Stimulated activated naive CD8-positive, alpha-beta T cell treated with anti-CD3 and anti-CD28 coated beads, Interleukin-15, Interleukin-2, amounts not matched to agents 100 ng/mL and 50 ng/mL, for 24 hours (primary cell): Measurements from ENCODE around the gene PIP5K1B.

Experiments
- H3K27ac Mint-ChIP-seq: one replicate; pipeline ENCODE4 v1.8.0; 2021; ENCODE audit warnings: mild to moderate bottlenecking, mixed read lengths
- H3K27me3 Mint-ChIP-seq: one replicate; pipeline ENCODE4 v1.8.0; 2021; ENCODE audit warnings: mixed read lengths
- H3K36me3 Mint-ChIP-seq: one replicate; pipeline ENCODE4 v1.8.0; 2021; ENCODE audit warnings: low read depth, mixed read lengths
- H3K4me1 Mint-ChIP-seq: one replicate; pipeline ENCODE4 v1.8.0; 2021; ENCODE audit warnings: low read depth, mixed read lengths
- H3K4me3 Mint-ChIP-seq: one replicate; pipeline ENCODE4 v1.8.0; 2021; ENCODE audit warnings: mild to moderate bottlenecking, mixed read lengths
- H3K9me3 Mint-ChIP-seq: one replicate; pipeline ENCODE4 v1.8.0; 2021; ENCODE audit warnings: mixed read lengths

Gene PIP5K1B

DNA sequence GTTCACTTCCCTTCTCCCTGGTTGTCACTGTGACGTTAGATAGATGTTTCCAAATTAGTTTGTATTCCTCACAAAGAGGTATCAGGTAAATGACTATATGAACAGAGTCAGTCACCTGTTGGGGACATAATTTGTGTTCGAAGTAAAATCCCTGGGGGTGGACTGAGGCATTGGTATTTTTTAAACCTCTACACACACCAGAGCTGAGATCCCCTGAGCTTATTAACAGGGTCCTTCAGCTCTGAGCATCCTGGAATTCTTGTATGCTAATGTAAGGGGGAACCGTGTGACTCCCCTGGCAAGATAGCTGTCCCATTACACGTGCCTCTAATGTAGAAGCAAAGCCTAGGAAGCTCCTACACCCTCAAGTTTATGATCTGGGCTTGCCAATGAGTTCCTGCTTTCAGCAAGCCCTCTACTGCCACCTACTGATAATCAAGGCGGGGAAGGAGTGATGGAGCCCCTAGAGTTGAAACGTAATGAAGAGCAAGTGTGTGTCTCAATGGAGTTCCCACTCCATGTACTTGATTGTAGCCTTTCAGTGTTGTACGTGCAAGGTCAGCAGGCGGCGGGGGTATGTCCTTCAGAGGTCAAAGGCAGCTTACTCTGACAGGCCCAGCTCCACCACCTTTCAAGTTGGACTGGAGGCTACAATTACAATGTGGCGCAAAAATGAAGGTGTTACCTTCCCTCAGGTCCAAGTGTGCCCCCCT, 294.5 kb downstream of the PIP5K1B start:
- H3K4me3 Mint-ChIP-seq: no peak overlapping the region
- no peak overlapping the region for H3K27ac Mint-ChIP-seq
- no peaks in the 10 kb centered on the region for H3K36me3 Mint-ChIP-seq
- H3K27me3 Mint-ChIP-seq: no peaks in the 10 kb centered on the region
- no peaks in the 10 kb centered on the region for H3K9me3 Mint-ChIP-seq
- H3K4me1 Mint-ChIP-seq: peaks cover 25% of the 10 kb centered on the region

DNA sequence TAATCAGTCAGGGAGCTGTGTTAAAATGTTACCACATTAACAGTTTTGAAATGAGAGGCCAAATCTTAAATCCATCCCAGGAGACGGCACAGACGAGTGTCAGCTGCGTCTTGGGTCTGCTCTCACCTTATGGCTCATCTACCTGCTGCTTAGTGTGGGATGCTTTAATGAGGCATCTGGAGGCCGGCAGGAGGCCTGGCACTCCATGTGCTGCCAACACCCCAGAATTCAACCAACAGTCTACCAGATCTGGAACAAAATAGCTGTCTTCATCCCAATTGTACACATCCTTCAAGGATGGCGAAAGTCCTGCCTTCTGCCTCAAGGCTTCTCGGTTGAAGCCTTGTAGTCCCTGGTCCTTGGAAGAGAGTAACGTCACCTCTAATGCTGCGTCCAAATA, 296.9 kb downstream of the PIP5K1B start:
- no peak overlapping the region for H3K27ac Mint-ChIP-seq

DNA sequence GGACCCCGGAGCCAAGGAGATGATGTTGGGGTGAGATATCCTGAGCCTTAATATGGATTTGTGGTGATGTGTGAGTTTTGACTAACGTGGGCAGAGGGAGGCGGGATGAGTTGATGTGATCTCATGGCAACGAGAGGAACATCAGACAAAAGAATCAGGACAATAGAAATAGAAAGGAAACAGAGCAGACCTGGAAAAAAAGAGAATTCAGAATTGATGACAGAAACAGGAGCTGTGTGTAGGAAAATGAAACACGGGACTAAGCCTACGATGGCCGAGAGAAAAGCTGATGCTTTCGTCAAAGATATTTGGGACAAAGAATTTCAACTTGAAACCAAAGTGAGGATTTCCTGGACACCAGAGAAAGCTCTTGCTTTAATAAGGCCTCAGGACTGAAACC, 298.0 kb downstream of the PIP5K1B start:
- Mint-ChIP-seq H3K4me1 (peaks cover 11% of the 10 kb centered on the region), H3K36me3 (no peaks in the 10 kb centered on the region), H3K27ac (no peak overlapping the region), H3K4me3 (no peak overlapping the region), H3K9me3 (no peaks in the 10 kb centered on the region), H3K27me3 (no peaks in the 10 kb centered on the region)

More for the DNA sequence above, 296.9 kb downstream of the PIP5K1B start:
- Mint-ChIP-seq H3K4me3 (no peak overlapping the region), H3K9me3 (no peaks in the 10 kb centered on the region), H3K27me3 (no peaks in the 10 kb centered on the region), H3K36me3 (no peaks in the 10 kb centered on the region), H3K4me1 (peaks cover 11% of the 10 kb centered on the region)

DNA sequence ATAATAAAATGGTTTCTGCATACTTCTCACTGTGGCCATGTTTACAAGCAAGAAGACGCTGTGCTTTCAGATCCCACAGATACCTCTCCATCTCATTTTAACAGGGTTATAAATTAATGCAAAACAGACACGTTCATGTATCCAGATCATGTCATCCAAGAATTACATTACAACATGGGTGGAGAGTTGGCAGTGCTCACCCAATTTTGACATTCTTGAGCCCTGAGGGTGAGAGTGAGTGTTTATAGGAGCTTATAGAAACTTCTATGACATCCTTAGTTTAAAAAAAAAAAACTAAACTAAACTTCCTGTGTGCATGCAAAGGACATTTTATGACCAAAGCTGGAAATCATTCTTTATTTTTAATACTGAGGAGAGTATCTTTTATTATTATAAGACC, 299.8 kb downstream of the PIP5K1B start:
- Mint-ChIP-seq H3K27me3 (no peaks in the 10 kb centered on the region), H3K9me3 (no peaks in the 10 kb centered on the region), H3K36me3 (no peaks in the 10 kb centered on the region), H3K4me3 (no peak overlapping the region), H3K27ac (no peak overlapping the region), H3K4me1 (no peaks in the 10 kb centered on the region)

DNA sequence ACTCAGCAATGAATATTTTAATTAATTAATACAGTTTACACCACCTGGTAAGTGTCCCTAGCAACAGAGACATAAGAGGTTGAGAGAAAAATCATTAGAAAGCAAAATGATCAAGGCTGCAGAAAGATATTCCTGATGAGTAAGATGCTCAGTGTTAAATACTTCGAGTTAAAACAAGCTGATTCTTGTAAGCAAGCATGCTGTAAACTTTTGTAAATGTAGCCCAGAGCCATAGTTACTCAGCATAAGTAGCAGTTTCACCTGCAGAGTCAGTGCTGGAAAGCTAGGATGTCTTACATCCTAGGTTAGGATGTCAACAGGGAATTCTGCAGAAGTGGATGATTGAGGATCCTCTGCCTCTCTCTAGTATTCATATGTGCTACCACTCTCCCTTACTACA, 304.7 kb downstream of the PIP5K1B start:
- Mint-ChIP-seq H3K9me3 (no peaks in the 10 kb centered on the region), H3K4me1 (peaks cover 8% of the 10 kb centered on the region), H3K36me3 (no peaks in the 10 kb centered on the region), H3K4me3 (no peak overlapping the region), H3K27me3 (peaks cover 11% of the 10 kb centered on the region), H3K27ac (no peak overlapping the region)

DNA sequence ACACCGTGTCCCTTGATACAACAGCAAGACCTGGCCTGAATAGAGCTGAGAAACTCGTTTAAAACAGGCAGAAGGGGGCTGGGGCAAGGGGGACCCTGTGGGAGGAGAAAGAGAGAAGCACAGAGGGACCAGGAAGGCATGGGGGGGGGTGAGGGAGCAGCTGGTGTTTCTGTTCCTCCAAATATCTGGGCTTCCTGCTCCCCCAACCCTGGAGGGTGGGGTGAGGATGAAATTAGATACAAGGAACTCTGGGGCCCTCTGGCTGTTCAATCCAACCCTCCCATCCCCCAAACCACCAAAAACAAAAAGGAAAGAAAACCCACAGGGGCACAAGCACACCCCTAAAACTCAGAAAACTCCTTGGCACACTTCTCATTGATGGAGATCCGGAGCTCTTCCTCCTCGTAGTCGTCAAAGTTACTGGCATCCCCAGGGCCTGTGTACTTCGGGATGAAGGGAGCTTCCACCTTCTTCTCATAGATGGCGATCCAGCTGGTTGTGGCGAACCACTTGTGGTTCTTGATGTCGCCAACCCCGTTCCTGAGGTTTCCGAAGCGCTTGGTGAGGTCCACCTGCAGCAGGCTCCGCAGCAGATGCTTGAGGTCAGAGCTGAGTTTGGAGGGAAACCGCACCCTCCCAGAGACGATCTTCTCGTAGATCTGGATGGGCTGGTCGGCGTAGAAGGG, 307.8 kb downstream of the PIP5K1B start:
- Mint-ChIP-seq H3K4me3 (no peak overlapping the region), H3K27ac (no peak overlapping the region), H3K9me3 (no peaks in the 10 kb centered on the region), H3K36me3 (no peaks in the 10 kb centered on the region), H3K27me3 (peaks cover 11% of the 10 kb centered on the region), H3K4me1 (peaks cover 8% of the 10 kb centered on the region)

DNA sequence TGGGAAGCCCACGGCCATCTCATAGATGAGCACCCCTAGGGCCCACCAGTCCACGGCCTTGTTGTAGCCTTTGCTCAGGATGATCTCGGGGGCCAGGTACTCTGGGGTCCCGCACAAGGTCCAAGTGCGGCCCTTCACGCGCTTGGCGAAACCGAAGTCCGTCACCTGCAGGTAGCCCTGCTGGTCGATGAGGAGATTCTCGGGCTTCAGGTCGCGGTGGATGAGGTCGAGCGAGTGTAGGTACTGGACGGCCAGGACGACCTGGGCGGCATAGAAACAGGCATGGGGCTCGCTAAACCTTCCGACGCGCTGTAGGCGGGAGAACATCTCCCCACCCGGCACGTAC, 308.3 kb downstream of the PIP5K1B start:
- Mint-ChIP-seq H3K4me1 (peaks cover 9% of the 10 kb centered on the region), H3K4me3 (no peak overlapping the region)

DNA sequence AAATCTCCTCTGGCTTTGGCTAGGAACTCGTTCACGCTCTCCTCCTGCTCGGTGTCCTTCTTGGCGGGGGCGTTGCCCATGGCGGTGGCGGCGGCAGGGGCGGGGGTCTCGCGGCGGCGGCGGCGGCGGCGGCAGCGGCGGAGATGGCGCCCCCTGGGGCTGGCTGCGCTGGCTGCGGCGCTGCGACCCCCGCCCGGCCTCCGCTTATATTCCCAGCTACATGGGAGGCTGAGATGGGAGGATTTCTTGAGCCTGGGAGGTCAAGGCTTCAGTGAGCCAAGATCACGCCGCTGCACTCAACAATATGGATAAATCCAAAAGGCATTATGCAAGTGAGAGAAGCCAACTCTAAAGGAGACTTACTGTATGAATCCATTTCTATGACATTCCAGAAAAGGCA, 309.0 kb downstream of the PIP5K1B start, which contains the start of gene PRKACG:
PRKACG (minus strand) TSS at position 101 of the 400 bp plus-strand sequence; CDS start at position 80, 21 bp downstream.
- H3K9me3 Mint-ChIP-seq: no peaks in the 10 kb centered on the region
- H3K36me3 Mint-ChIP-seq: no peaks in the 10 kb centered on the region
- H3K27ac Mint-ChIP-seq: no peak within 1 kb of the TSS
- no peak within 1 kb of the TSS for H3K4me3 Mint-ChIP-seq
- peaks cover 11% of the 10 kb centered on the region for H3K27me3 Mint-ChIP-seq
- peaks cover 15% of the 10 kb centered on the region for H3K4me1 Mint-ChIP-seq

More for the DNA sequence above, 308.3 kb downstream of the PIP5K1B start:
- Mint-ChIP-seq H3K27ac (no peak overlapping the region), H3K27me3 (peaks cover 11% of the 10 kb centered on the region), H3K9me3 (no peaks in the 10 kb centered on the region), H3K36me3 (no peaks in the 10 kb centered on the region)

DNA sequence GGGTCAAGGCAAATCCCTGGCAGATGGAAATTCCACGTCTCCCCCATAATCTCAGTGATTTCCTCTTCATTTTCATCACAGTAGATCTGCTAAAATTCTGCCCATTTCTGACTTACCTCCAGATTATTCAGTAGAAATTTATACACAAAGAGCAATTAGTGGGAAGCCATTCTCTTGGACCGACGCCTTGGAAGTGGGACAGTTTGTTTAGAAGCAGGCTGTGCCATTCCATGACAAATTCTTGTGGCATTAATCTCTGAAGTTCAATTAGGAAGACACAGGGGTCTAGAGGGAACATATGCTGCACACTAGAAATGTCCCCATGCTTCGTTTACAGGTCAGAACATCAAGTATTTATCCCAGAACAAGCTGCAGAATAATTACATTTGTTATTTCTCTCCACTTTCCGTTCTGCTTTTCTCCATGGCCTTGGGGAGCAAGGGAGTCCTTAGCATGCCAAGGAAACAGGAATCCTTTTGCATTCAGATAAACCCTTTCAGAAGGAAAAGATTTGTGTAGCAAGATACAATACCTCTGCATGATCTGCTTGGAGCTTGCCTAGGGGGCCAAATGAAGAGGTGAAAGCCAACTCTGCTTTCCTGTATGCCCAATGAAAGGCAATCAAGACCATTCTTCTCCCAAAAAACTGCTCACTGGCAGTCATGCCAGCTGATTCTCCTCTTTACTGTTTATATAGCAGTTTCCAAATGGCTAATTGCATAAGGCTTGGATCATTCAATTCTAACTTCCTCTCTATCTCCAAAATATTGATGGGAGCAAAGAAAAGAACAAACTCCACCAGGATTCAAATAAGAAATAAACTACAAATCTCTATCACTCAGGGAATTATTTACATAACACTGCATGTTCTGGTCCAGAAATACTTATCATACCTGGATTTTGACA, 311.4 kb downstream of the PIP5K1B start:
- Mint-ChIP-seq H3K27me3 (peaks cover 11% of the 10 kb centered on the region), H3K27ac (no peak overlapping the region), H3K9me3 (no peaks in the 10 kb centered on the region), H3K4me1 (peaks cover 30% of the 10 kb centered on the region), H3K4me3 (no peak overlapping the region), H3K36me3 (no peaks in the 10 kb centered on the region)

DNA sequence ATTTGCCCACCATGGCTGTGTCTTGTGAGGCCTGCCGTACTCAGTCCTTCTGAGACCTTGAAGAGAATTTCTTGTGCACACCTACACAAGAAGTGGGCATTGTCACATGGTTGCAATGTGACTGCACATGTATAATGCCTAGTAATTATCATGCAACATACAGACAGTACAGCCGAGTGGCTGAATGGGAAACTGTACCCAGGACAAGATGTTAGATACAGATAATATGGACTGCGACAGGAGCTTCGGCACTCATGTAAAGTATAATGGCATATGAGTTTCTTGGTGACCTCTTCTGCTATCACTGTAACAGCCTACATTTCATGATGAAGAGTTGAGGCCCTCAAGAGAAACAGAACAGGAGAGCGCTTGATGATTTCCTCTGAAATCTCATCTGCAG, 313.7 kb downstream of the PIP5K1B start:
- Mint-ChIP-seq H3K4me1 (peaks cover 22% of the 10 kb centered on the region), H3K27me3 (peaks cover 4% of the 10 kb centered on the region), H3K4me3 (no peak overlapping the region), H3K9me3 (no peaks in the 10 kb centered on the region), H3K27ac (no peak overlapping the region), H3K36me3 (no peaks in the 10 kb centered on the region)

DNA sequence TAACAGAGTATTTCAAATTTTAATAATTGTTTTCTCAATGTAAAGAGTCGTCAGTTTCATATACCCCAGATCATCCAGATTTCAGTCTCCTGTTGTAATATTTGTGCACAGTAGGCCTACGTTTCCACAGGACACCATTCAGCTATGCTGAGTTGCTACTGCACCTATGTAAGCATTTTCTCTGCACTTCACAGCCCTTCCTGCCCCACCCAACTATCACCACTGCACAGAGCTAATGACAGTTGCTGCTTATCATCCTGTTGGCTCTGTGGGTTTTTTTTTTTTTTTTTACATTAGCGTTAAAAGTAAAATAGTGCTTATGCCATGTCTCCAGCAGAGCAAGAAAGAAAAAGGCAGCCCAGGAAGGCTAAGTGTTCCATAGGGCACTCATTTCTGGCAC, 314.8 kb downstream of the PIP5K1B start:
- Mint-ChIP-seq H3K4me1 (peaks cover 22% of the 10 kb centered on the region), H3K27ac (no peak overlapping the region), H3K27me3 (no peaks in the 10 kb centered on the region), H3K4me3 (no peak overlapping the region), H3K9me3 (no peaks in the 10 kb centered on the region), H3K36me3 (no peaks in the 10 kb centered on the region)

DNA sequence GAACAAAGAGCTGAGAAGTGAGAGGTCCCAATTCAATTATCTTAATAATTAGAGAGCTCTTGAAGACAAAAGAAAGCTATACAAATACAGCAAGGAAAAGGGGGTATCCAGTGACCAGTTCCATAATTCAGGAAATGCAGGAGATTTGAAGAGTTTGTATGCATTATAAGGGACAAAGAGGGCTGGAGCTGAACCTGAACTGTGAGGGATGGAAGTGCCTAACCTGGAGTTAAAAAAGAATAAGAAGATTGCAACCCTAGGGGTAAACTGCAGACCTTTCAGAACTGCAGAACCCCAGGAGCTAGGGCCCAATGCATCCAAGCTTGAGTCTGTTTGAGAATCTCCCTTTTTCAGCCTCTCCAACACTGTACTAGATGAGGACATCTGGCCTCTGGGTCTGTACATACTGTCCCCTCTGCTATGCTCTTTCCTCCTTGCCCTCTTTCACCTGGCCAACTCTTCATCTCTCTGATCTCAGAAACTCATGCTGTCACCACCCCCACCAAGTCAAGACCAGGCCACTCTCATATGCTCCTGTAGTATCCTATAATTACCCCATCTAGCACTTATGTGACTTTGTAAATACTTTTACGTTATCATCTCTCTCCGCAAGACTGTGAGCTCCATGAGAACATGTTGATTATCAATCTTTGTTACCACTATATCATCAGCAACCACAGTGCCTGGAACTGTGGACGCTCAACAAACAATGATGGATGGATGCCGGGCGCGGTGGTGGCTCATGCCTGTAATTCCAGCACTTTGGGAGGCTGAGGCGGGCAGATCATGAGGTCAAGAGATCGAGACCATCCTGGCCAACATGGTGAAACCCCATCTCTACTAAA, 315.5 kb downstream of the PIP5K1B start:
- H3K4me1 Mint-ChIP-seq: peaks cover 22% of the 10 kb centered on the region
- no peaks in the 10 kb centered on the region for H3K27me3 Mint-ChIP-seq
- H3K4me3 Mint-ChIP-seq: no peak overlapping the region
- H3K27ac Mint-ChIP-seq: no peak overlapping the region
- H3K36me3 Mint-ChIP-seq: no peaks in the 10 kb centered on the region
- no peaks in the 10 kb centered on the region for H3K9me3 Mint-ChIP-seq

DNA sequence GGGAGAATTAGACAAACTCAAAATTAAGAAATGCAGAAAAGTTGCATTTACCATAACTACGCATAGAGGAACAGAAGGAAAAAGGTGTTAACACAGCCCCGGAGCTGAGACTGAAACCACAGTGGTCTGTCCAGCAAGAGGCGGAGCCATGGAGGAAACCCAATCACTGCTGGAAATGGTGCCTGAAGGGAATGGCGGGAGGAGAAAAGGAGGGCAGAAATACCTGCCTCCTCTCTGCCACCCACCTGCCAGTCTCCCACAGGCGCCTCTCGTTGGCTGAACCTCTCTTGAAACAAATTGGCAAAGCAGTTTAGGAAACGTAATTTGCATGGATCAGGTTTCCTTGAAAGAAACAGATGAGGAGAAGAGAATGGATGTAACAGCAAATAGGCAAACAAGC, 318.6 kb downstream of the PIP5K1B start:
- no peak overlapping the region for H3K27ac Mint-ChIP-seq
- H3K4me3 Mint-ChIP-seq: no peak overlapping the region
- H3K36me3 Mint-ChIP-seq: no peaks in the 10 kb centered on the region
- peaks cover 34% of the 10 kb centered on the region for H3K4me1 Mint-ChIP-seq
- no peaks in the 10 kb centered on the region for H3K27me3 Mint-ChIP-seq
- H3K9me3 Mint-ChIP-seq: no peaks in the 10 kb centered on the region

DNA sequence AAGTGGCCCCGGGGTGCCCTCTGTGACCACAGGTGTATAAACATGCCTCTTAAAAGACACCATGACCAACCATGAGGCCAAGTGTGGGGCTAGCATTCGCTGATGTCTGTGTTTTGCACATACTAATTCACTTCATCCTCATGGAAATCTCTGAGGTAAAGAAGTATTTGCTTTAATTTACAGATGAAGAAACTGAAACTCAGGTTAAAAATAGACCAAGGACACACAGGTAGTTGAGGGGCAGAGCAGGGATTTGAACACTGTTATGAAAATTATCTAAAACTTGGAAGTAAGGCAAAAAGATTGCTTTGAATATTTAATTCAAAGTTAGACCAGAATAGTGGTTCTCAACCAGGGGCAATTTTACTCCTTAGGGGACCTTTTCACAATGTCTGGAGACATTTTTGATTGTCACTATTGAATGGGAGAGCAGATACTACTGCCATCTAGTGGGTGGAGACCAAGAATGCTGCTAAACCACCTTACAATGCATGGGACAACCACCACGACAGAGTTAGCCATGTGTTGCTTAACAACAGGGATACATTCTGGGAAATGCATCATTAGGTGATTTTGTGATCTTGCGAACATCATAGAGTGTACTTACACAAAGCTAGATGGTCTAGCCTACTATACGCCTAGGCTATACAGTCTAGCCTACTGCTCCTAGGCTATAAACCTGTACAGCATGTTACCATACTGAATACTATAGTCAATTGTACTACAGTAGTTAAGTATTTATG, 322.5 kb downstream of the PIP5K1B start:
- no peak overlapping the region for H3K4me3 Mint-ChIP-seq
- H3K27ac Mint-ChIP-seq: peak overlapping the region; percentile 54
- peaks cover 39% of the 10 kb centered on the region for H3K4me1 Mint-ChIP-seq
- no peaks in the 10 kb centered on the region for H3K27me3 Mint-ChIP-seq
- no peaks in the 10 kb centered on the region for H3K36me3 Mint-ChIP-seq
- no peaks in the 10 kb centered on the region for H3K9me3 Mint-ChIP-seq
